ENCODE measurements around the gene AFAP1.

The AFAP1 gene

DNA sequence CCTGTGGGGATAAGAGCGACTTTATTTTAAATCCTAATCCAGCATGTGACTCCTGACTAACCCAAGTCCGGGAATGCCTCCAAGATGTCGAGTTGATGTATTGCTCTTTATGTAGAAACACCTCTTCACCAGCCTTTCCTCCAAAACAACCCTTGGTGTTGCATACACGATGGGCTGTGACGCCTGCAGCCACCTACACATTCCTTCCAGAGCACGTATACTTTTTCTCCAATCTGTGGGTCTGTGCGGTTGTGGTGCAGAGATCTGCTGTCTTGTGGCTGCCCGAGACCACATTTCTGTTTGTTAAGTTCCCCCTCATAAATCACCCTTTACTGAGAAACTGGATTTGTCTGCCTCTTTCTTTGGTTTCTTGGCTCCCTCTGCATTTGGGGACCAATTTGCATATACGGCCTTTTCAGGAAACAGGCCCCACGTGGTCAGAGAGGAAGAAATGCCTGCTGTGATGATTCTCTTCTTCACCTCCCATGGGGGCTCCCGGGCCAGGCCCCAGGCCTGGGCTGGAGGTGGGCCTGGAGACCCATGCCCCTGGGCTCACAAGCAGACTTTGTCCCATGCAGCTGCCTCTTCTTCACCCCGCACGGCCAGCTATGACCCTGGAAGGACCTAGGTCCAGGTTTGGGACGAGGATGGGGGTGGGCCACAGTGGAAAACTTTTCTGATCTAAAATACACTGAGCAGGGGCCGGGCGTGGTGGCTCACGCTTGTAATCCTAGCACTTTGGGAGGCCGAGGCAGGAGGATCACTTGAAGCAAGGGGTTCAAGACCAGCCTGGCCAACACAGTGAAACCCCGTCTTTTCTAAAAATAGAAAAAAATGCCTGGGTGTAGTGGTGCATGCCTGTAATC is 21.4 kb upstream of the AFAP1 start:
- TF ChIP-seq TAF1 (IDR thresholded peaks at IDR 0.05; ENCODE audit: borderline replicate concordance, insufficient read depth, low read length) (no peak), SIN3A (IDR thresholded peaks at IDR 0.05; ENCODE audit: borderline replicate concordance, insufficient read depth, low read length) (no peak), FOXP2 (optimal IDR thresholded peaks at IDR 0.05; ENCODE audit: borderline replicate concordance, extremely low read depth, extremely low read length, insufficient read depth) (no peak), POLR2AphosphoS5 (IDR thresholded peaks at IDR 0.05; ENCODE audit: low read depth, low read length) (no peak)
- TF ChIP-seq, protein P1, sequence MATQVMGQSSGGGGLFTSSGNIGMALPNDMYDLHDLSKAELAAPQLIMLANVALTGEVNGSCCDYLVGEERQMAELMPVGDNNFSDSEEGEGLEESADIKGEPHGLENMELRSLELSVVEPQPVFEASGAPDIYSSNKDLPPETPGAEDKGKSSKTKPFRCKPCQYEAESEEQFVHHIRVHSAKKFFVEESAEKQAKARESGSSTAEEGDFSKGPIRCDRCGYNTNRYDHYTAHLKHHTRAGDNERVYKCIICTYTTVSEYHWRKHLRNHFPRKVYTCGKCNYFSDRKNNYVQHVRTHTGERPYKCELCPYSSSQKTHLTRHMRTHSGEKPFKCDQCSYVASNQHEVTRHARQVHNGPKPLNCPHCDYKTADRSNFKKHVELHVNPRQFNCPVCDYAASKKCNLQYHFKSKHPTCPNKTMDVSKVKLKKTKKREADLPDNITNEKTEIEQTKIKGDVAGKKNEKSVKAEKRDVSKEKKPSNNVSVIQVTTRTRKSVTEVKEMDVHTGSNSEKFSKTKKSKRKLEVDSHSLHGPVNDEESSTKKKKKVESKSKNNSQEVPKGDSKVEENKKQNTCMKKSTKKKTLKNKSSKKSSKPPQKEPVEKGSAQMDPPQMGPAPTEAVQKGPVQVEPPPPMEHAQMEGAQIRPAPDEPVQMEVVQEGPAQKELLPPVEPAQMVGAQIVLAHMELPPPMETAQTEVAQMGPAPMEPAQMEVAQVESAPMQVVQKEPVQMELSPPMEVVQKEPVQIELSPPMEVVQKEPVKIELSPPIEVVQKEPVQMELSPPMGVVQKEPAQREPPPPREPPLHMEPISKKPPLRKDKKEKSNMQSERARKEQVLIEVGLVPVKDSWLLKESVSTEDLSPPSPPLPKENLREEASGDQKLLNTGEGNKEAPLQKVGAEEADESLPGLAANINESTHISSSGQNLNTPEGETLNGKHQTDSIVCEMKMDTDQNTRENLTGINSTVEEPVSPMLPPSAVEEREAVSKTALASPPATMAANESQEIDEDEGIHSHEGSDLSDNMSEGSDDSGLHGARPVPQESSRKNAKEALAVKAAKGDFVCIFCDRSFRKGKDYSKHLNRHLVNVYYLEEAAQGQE (IDR thresholded peaks at IDR 0.05; ENCODE audit: insufficient read depth in 1 of 2, low read depth in 2 of 2, low read length in 2 of 2): no peak

DNA sequence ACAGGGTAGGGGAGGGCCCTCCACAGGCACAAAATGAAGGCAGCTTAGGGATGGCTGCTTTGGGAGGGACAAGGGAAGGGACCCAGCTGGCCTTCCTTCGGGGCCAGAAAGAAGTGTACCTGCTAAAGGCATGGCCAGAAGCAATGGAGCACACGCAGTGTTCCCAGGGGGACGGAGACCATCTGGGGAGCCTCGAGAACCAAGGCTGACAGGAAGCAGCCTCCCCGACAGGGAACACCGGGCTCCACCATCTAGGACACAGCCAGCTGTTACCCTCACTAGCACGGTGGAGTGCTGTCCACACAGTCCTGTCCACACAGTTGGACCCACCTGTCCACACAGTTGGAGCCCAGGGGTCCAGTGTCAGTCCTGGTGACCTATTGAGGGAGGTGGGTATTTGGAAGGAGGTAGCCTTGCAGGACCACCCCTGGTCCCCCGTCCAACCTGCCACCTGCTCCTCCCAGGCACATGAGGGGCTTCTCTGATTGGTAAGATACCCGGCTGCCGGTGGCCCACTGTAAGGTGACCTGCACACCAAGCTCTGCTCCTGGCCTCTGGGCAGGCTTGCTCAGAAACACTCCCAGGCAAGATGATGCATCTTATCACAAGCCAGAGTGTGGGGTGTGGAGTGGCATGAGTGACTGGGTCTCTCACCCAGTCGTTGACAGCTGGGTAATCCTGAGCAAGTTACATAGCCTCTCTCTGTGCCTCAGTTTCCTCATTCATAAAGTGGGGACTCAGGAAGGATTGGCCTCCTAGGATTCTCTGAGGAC is 20.5 kb upstream of the AFAP1 start:
- TF ChIP-seq, protein P1 (IDR thresholded peaks at IDR 0.05; ENCODE audit: insufficient read depth in 1 of 2, low read depth in 2 of 2, low read length in 2 of 2): no peak
- no peak for TF ChIP-seq TAF1 (IDR thresholded peaks at IDR 0.05; ENCODE audit: borderline replicate concordance, insufficient read depth, low read length)
- TF ChIP-seq SIN3A (IDR thresholded peaks at IDR 0.05; ENCODE audit: borderline replicate concordance, insufficient read depth, low read length): no peak
- no peak for TF ChIP-seq POLR2AphosphoS5 (IDR thresholded peaks at IDR 0.05; ENCODE audit: low read depth, low read length)

DNA sequence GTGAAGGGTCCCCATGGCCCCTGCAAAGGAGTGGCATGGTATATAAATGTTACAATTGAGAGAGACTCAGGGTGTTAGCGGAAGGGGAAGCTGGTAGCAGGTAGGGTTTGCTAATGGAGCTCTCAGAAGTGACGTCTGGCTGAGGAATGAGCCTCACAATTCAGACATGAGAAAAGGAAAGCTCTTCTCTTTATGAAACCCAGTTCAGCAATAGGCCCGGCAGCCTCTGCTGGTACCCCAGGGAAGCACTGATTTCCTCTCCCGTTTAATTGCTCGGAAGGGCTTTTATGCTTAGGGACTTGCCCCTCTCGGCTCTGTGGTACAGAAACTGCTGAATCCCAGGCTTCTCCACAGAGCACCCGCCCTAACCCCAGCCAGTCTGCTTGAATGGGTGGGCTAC is 19.4 kb upstream of the AFAP1 start:
- TF ChIP-seq, protein P1 (IDR thresholded peaks at IDR 0.05; ENCODE audit: insufficient read depth in 1 of 2, low read depth in 2 of 2, low read length in 2 of 2): no peak
- TF ChIP-seq FOXP2 (optimal IDR thresholded peaks at IDR 0.05; ENCODE audit: borderline replicate concordance, extremely low read depth, extremely low read length, insufficient read depth) (no peak), TAF1 (IDR thresholded peaks at IDR 0.05; ENCODE audit: borderline replicate concordance, insufficient read depth, low read length) (no peak), SIN3A (IDR thresholded peaks at IDR 0.05; ENCODE audit: borderline replicate concordance, insufficient read depth, low read length) (no peak), POLR2AphosphoS5 (IDR thresholded peaks at IDR 0.05; ENCODE audit: low read depth, low read length) (no peak)

DNA sequence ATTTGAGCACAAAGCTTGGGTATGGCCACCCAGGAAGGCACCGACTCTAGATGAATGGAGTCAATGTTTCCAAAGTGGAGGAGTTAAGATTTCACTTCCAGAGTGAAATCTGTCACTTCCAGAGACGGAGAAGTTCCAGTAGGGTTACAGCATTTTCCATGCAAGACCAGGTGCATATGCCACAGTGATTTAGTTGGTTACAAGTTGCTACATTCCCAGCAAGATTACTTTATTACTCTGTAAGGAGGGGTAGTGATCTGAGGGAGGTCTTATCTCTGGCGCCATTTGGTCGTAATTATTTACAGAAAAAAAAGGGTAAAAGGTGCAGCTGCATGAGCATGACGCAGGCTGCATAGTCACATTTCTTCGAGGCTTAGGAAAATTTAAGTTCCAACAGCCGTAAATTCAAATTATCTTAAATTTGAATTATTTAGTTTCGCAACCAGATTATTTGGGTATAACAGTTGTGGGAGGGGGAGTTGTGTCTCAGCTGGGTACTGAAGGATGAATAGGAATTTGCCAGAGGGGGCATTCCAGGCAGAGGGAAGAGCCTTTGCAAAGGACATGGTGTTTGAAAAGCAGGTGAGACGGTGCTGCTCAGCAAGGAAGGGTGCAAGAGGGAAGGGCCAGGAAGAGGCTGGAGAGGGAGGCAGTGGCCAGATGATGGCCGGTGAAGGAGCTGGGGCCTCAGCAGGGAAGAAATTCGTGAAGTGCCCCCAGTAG is 17.4 kb upstream of the AFAP1 start:
- TF ChIP-seq POLR2AphosphoS5 (IDR thresholded peaks at IDR 0.05; ENCODE audit: low read depth, low read length) (no peak), TAF1 (IDR thresholded peaks at IDR 0.05; ENCODE audit: borderline replicate concordance, insufficient read depth, low read length) (no peak), FOXP2 (optimal IDR thresholded peaks at IDR 0.05; ENCODE audit: borderline replicate concordance, extremely low read depth, extremely low read length, insufficient read depth) (no peak), SIN3A (IDR thresholded peaks at IDR 0.05; ENCODE audit: borderline replicate concordance, insufficient read depth, low read length) (no peak)
- TF ChIP-seq, protein P1 (IDR thresholded peaks at IDR 0.05; ENCODE audit: insufficient read depth in 1 of 2, low read depth in 2 of 2, low read length in 2 of 2): no peak

All from PFSK-1 (cell line).